ENCODE measurements around the gene CSF2RB. TPM values are rescaled to one million over a fixed set of nuclear protein-coding genes. Genes with fewer than 3 reads are reported as not detected.

CSF2RB gene
- total and polyA plus RNA-seq, 2 experiments from 2014 or later = 2.6 to 4.1 TPM

DNA sequence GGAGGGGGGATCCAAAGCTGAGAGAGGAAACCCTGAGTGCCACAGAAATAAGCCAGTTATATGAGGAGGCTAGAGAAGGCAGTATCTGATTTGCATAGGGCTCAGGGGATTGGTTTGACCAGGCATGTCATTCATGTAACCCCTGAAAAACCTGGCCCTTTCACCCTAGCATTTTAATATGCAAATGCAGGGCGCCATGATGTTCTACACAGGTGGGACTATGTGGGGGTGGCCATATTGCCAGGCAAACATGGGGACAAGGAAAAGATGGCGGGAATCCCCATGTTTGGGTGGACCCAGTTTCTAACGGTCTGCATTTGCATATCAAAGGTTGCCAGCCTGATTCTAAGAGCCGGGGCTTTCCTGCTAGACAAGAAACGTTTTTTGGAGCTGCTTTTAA lies 27.2 kb downstream of the CSF2RB start:
- H3K27me3 ChIP-seq (replicated peaks; ENCODE audit: insufficient read depth) = peaks cover 47% of the 10 kb centered on the region
- no peak for DNase-seq
- H3K79me2 ChIP-seq (ENCODE audit: insufficient read depth) = no peaks in the 10 kb centered on the region
- H3K9me2 ChIP-seq (ENCODE audit: insufficient read depth) = no peaks in the 10 kb centered on the region
- in situ Hi-C loops (cut with MboI) = no loop called here
- TF ChIP-seq EZH2phosphoT487 (IDR thresholded peaks at IDR 0.05; ENCODE audit: insufficient read depth, low read depth) (no peak), EZH2 (IDR thresholded peaks at IDR 0.05; ENCODE audit: insufficient read depth, poor library complexity, severe bottlenecking) (no peak)
- no peak overlapping the region for H3K9ac ChIP-seq
- no peaks in the 10 kb centered on the region for H3K4me1 ChIP-seq (ENCODE audit: insufficient read depth)
- H3K27ac ChIP-seq = no peak overlapping the region
- no peaks in the 10 kb centered on the region for H3K36me3 ChIP-seq (ENCODE audit: low read depth)
- H3F3A ChIP-seq (ENCODE audit: insufficient read depth) = no peaks in the 10 kb centered on the region
- 15 to 19% methylated on average over 5 of the region's 5 CpGs for WGBS, 2 experiments (ENCODE audit: low coverage in 1 of 2, low lambda C conversion rate in 2 of 2, missing lambda C conversion rate in 2 of 2)
- H4K20me1 ChIP-seq (ENCODE audit: insufficient read depth) = no peaks in the 10 kb centered on the region
- no peak overlapping the region for H3K4me3 ChIP-seq
- no peak overlapping the region for H3K4me2 ChIP-seq (ENCODE audit: unreplicated experiment)
- H2AFZ ChIP-seq = no peak overlapping the region
- no peaks in the 10 kb centered on the region for H3K9me3 ChIP-seq (ENCODE audit: low read depth)

DNA sequence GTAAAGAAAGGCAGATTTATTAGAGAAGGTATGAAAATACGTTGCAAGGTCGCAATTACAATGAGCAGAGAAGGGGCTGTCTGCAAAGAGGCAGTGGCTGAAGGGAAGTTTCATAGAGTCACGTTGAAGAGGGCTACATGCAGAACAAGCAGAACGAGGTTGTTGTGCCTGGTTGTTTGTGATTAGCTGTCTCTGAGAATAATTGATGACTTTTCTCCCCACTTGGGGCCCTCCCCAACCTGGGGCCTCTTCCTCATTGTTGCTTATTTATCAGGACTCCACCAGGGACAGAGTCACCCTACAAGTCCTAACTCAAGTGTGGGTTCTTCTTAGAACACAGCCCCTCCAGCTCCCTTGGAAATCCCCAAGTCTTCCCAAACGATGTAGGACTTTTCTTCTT lies 29.1 kb downstream of the CSF2RB start:
- Histone ChIP-seq H2AFZ (no peak overlapping the region), H3K9me2 (ENCODE audit: insufficient read depth) (no peaks in the 10 kb centered on the region), H3K36me3 (ENCODE audit: low read depth) (no peaks in the 10 kb centered on the region), H3K27ac (no peak overlapping the region), H3K9me3 (ENCODE audit: low read depth) (no peaks in the 10 kb centered on the region), H3K9ac (no peak overlapping the region), H3K27me3 (replicated peaks; ENCODE audit: insufficient read depth) (peaks cover 47% of the 10 kb centered on the region), H3K79me2 (ENCODE audit: insufficient read depth) (no peaks in the 10 kb centered on the region), H3K4me3 (no peak overlapping the region), H3K4me1 (ENCODE audit: insufficient read depth) (0 out of 2 replicates have a peak, but pooled peaks cover 6% of the 10 kb centered on the region), H4K20me1 (ENCODE audit: insufficient read depth) (no peaks in the 10 kb centered on the region), H3F3A (ENCODE audit: insufficient read depth) (0 out of 2 replicates have a peak, but pooled peaks cover 4% of the 10 kb centered on the region), H3K4me2 (ENCODE audit: unreplicated experiment) (no peak overlapping the region)
- TF ChIP-seq EZH2phosphoT487 (IDR thresholded peaks at IDR 0.05; ENCODE audit: insufficient read depth, low read depth) = no peak
- TF ChIP-seq EZH2 (IDR thresholded peaks at IDR 0.05; ENCODE audit: insufficient read depth, poor library complexity, severe bottlenecking) = no peak
- DNase-seq = no peak
- 20 to 22% methylated on average over 5 of the region's 5 CpGs for WGBS, 2 experiments (ENCODE audit: low coverage in 1 of 2, low lambda C conversion rate in 2 of 2, missing lambda C conversion rate in 2 of 2)
- in situ Hi-C loops (cut with MboI) = no loop called here

DNA sequence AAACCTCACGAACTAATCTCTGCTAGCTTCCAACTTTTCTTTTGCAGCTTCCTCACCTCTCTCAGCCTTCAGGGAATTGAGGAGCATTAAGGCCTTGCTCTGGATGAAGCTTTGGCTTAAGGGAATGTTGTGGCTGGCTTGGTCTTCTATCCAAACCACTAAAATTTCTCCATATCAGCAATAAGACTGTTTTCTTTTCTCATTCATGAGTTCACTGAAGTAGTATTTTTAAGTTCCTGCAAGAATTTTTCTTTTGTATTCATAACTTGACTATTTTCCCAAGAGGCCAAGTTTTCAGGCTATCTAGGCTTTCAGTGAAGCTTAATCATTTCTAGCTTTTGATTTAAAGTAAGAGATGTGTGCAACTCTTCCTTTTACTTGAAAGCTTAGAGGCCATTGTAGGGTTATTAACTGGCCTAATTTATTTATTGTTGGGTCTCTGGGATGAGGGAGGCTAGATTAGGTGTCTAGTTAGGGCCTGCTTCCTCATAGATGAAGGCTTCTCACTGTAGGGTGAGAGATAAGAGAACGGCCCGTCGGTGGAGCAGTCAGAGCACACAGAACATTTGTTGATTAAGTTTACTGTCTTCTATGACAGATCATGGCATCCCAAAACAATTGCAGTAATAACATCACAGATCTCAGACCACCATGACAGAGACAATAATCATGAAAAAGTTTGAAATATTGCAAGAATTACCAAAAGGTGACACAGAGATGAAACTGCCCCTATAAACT lies 33.2 kb downstream of the CSF2RB start:
- H3K9me3 ChIP-seq (ENCODE audit: low read depth) = no peaks in the 10 kb centered on the region
- H2AFZ ChIP-seq = no peak overlapping the region
- H3K79me2 ChIP-seq (ENCODE audit: insufficient read depth) = no peaks in the 10 kb centered on the region
- no peaks in the 10 kb centered on the region for H3K9me2 ChIP-seq (ENCODE audit: insufficient read depth)
- in situ Hi-C loops (cut with MboI) = no loop called here
- no peak for TF ChIP-seq EZH2phosphoT487 (IDR thresholded peaks at IDR 0.05; ENCODE audit: insufficient read depth, low read depth)
- no peak for TF ChIP-seq EZH2 (IDR thresholded peaks at IDR 0.05; ENCODE audit: insufficient read depth, poor library complexity, severe bottlenecking)
- no peak overlapping the region for H3K4me3 ChIP-seq
- H3K27ac ChIP-seq = no peak overlapping the region
- H3K27me3 ChIP-seq (replicated peaks; ENCODE audit: insufficient read depth) = peaks cover 25% of the 10 kb centered on the region
- H4K20me1 ChIP-seq (ENCODE audit: insufficient read depth) = no peaks in the 10 kb centered on the region
- H3F3A ChIP-seq (ENCODE audit: insufficient read depth) = 0 out of 2 replicates have a peak, but pooled peaks cover 4% of the 10 kb centered on the region
- H3K4me1 ChIP-seq (ENCODE audit: insufficient read depth) = peaks cover 16% of the 10 kb centered on the region; the same call in 1 of the 2 replicates
- no peaks in the 10 kb centered on the region for H3K36me3 ChIP-seq (ENCODE audit: low read depth)
- WGBS, 2 experiments (ENCODE audit: low coverage in 1 of 2, low lambda C conversion rate in 2 of 2, missing lambda C conversion rate in 2 of 2) = 41 to 47% methylated on average over 4 of the region's 4 CpGs
- no peak overlapping the region for H3K9ac ChIP-seq
- no peak overlapping the region for H3K4me2 ChIP-seq (ENCODE audit: unreplicated experiment)
- DNase-seq = peak; percentile 33

DNA sequence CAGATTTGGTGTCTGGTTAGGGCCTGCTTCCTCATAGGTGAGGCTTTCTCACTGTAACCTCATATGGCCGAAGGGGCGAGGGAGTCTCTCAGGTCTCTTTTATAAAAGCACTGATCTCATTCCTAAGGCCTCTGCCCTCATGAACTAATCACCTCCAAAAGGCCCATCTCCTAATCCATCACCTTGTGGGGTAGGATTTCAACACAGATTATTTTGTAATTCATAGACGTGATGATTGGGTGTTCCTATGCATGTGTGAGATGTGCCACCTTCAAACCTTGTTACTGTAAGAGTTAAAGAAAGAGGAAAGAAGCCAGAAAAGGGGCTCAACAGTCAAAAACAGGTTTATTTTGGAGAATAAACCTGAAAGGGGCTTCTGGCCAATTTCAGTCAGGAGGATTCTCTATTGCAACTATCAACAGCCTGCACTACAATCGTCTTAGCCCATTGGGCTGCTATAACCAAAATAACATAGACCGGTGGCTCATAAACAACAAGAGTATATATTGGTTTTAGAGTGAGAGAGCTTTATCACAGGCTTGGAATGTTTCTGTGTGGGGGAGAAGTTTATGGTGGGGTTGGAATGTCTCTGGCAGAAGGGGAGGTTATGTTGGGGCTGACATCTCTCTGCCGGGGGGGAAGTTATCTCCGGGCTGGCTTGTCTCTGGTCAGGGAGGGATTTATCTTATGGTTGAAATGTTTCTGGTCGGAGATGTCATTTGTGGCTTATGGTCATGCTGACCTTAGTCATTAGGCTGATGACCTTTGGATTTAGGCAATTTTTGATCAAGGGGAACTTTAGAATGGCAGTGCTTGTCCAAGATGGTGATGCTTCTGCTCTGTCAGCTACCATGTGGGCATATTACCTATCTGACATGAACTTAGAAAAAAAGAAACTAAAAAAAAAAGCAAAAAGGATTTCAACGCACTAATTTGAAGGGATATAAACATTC lies 35.1 kb downstream of the CSF2RB start:
- Histone ChIP-seq H3F3A (ENCODE audit: insufficient read depth) (0 out of 2 replicates have a peak, but pooled peaks cover 4% of the 10 kb centered on the region), H3K9me2 (ENCODE audit: insufficient read depth) (no peaks in the 10 kb centered on the region), H4K20me1 (ENCODE audit: insufficient read depth) (no peaks in the 10 kb centered on the region), H3K4me1 (ENCODE audit: insufficient read depth) (peaks cover 16% of the 10 kb centered on the region; the same call in 1 of the 2 replicates), H2AFZ (no peak overlapping the region), H3K27me3 (replicated peaks; ENCODE audit: insufficient read depth) (peaks cover 15% of the 10 kb centered on the region), H3K36me3 (ENCODE audit: low read depth) (no peaks in the 10 kb centered on the region), H3K4me3 (no peak overlapping the region), H3K9me3 (ENCODE audit: low read depth) (no peaks in the 10 kb centered on the region), H3K4me2 (ENCODE audit: unreplicated experiment) (peak overlapping the region; percentile 31), H3K9ac (no peak overlapping the region), H3K27ac (no peak overlapping the region), H3K79me2 (ENCODE audit: insufficient read depth) (no peaks in the 10 kb centered on the region)
- 34 to 42% methylated on average over 9 of the region's 9 CpGs for WGBS, 2 experiments (ENCODE audit: low coverage in 1 of 2, low lambda C conversion rate in 2 of 2, missing lambda C conversion rate in 2 of 2)
- no peak for TF ChIP-seq EZH2 (IDR thresholded peaks at IDR 0.05; ENCODE audit: insufficient read depth, poor library complexity, severe bottlenecking)
- TF ChIP-seq EZH2phosphoT487 (IDR thresholded peaks at IDR 0.05; ENCODE audit: insufficient read depth, low read depth) = no peak
- in situ Hi-C loops (cut with MboI) = no loop called here
- DNase-seq = peak; percentile 22
